ENCODE measurements around the gene PRADC1. TPM values are rescaled to one million over a fixed set of nuclear protein-coding genes. Genes with fewer than 3 reads are reported as not detected.

Gene PRADC1
- total and polyA plus RNA-seq, 5 donors from 2014 or later, result 7.0 to 35.3 (median 32.4) TPM

GRCh38 chr2:73227086-73227485 lies 6.0 kb downstream of the PRADC1 start:
- no peak overlapping the region for H3K27ac ChIP-seq (ENCODE audit: insufficient read depth, low read length, poor library complexity, severe bottlenecking)
- Mint-ChIP-seq H3K4me3 (no peak overlapping the region), H3K27ac (no peak overlapping the region), H3K4me1 (peaks cover 0 to 4% (median 0%) of the 10 kb centered on the region in 4 donors), H3K9me3 (no peaks in the 10 kb centered on the region), H3K36me3 (peaks cover 10% of the 10 kb centered on the region), H3K27me3 (no peaks in the 10 kb centered on the region)
- no peaks in the 10 kb centered on the region for H3K9me3 ChIP-seq (ENCODE audit: control insufficient read depth in 2 of 2, low read length in 2 of 2)
- DNase-seq (no peak), ATAC-seq (ENCODE audit: low read depth in 2 of 2) (no peak)
- H3K36me3 ChIP-seq (ENCODE audit: control insufficient read depth, insufficient read depth, low read length), result peaks cover 22% of the 10 kb centered on the region
- no peaks in the 10 kb centered on the region for H3K27me3 ChIP-seq (ENCODE audit: control insufficient read depth, insufficient read depth, low read length)
- no peaks in the 10 kb centered on the region for H3K4me1 ChIP-seq (ENCODE audit: control insufficient read depth, insufficient read depth, low read length, poor library complexity, severe bottlenecking)
- H3K4me3 ChIP-seq (ENCODE audit: low read depth, low read length), result no peak overlapping the region

DNA sequence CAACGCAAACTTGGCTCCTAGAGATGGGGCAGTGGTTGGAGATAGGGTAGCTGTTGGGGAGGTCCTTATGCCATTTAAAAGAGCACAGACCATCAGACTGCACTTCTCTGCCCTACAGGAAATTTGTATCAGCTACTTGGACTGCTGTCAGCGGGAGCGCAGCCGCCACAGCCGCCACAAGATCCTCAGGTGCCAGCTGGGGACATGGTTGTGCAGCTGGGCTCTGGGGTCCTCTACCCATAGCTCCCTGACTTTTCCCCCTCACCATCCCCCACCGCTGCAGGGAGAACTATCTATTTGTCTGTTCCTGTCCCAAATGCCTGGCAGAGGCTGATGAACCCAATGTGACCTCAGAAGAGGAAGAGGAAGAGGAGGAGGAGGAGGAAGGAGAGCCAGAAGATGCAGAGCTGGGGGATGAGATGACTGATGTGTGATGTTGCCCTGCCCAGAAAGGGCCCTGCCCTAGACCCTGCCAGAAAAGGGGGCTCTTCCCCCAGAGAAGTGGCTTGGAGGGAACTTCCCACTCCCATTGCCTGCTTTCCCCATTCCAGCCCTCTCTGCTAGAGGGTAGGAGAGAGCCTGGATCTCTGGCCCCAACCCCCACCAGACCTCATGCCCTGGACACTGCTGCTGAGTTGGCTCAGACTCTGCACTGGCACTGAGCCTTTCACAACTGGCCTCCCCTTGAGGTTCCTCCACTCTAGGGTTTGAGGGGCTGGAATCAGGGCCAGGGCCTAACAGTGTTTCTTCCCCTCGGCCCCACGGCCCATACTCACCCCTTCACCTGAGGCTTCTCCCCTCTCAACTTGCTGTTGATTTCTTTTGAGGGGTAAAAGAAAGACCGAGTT lies 7.3 kb downstream of the PRADC1 start:
- H3K4me3 Mint-ChIP-seq, result peak overlapping the region in 1 of 4 donors; percentile 84
- Histone ChIP-seq H3K36me3 (ENCODE audit: control insufficient read depth, insufficient read depth, low read length) (peaks cover 36% of the 10 kb centered on the region), H3K27me3 (ENCODE audit: control insufficient read depth, insufficient read depth, low read length) (no peaks in the 10 kb centered on the region), H3K9me3 (ENCODE audit: control insufficient read depth in 2 of 2, low read length in 2 of 2) (no peaks in the 10 kb centered on the region), H3K4me3 (ENCODE audit: low read depth, low read length) (no peak overlapping the region), H3K27ac (ENCODE audit: insufficient read depth, low read length, poor library complexity, severe bottlenecking) (no peak overlapping the region), H3K4me1 (ENCODE audit: control insufficient read depth, insufficient read depth, low read length, poor library complexity, severe bottlenecking) (no peaks in the 10 kb centered on the region)
- DNase-seq (no peak), ATAC-seq (ENCODE audit: low read depth in 2 of 2) (no peak)
- H3K4me1 Mint-ChIP-seq, result peaks cover 0 to 3% (median 0%) of the 10 kb centered on the region in 4 donors
- no peaks in the 10 kb centered on the region for H3K9me3 Mint-ChIP-seq
- H3K27me3 Mint-ChIP-seq, result no peaks in the 10 kb centered on the region
- H3K36me3 Mint-ChIP-seq, result peaks cover 18% of the 10 kb centered on the region
- peak overlapping the region in 1 of 3 donors; percentile 63 for H3K27ac Mint-ChIP-seq

- Histone ChIP-seq H3K4me1 (ENCODE audit: control insufficient read depth, insufficient read depth, low read length, poor library complexity, severe bottlenecking) (no peaks in the 10 kb centered on the region), H3K9me3 (ENCODE audit: control insufficient read depth in 2 of 2, low read length in 2 of 2) (no peaks in the 10 kb centered on the region), H3K36me3 (ENCODE audit: control insufficient read depth, insufficient read depth, low read length) (peaks cover 47% of the 10 kb centered on the region), H3K27me3 (ENCODE audit: control insufficient read depth, insufficient read depth, low read length) (no peaks in the 10 kb centered on the region), H3K4me3 (ENCODE audit: low read depth, low read length) (no peak overlapping the region), H3K27ac (ENCODE audit: insufficient read depth, low read length, poor library complexity, severe bottlenecking) (no peak overlapping the region)
- no peak overlapping the region for H3K4me3 Mint-ChIP-seq
- peaks cover 22% of the 10 kb centered on the region for H3K36me3 Mint-ChIP-seq
- no peaks in the 10 kb centered on the region for H3K9me3 Mint-ChIP-seq
- no peak for DNase-seq
- H3K27me3 Mint-ChIP-seq, result no peaks in the 10 kb centered on the region
- H3K27ac Mint-ChIP-seq, result no peak overlapping the region
- no peak for ATAC-seq (ENCODE audit: low read depth in 2 of 2)
- H3K4me1 Mint-ChIP-seq, result no peaks in the 10 kb centered on the region
Measured at GRCh38 chr2:73223821-73224220, 9.2 kb downstream of the PRADC1 start.

GRCh38 chr2:73218298-73218697 lies 14.7 kb downstream of the PRADC1 start:
- DNase-seq, result no peak
- no peak overlapping the region for H3K27ac Mint-ChIP-seq
- Histone ChIP-seq H3K4me3 (ENCODE audit: low read depth, low read length) (no peak overlapping the region), H3K9me3 (ENCODE audit: control insufficient read depth in 2 of 2, low read length in 2 of 2) (no peaks in the 10 kb centered on the region), H3K4me1 (ENCODE audit: control insufficient read depth, insufficient read depth, low read length, poor library complexity, severe bottlenecking) (peaks cover 11% of the 10 kb centered on the region), H3K36me3 (ENCODE audit: control insufficient read depth, insufficient read depth, low read length) (peaks cover 38% of the 10 kb centered on the region), H3K27me3 (ENCODE audit: control insufficient read depth, insufficient read depth, low read length) (no peaks in the 10 kb centered on the region), H3K27ac (ENCODE audit: insufficient read depth, low read length, poor library complexity, severe bottlenecking) (no peak overlapping the region)
- H3K4me3 Mint-ChIP-seq, result peak overlapping the region in 1 of 4 donors; percentile 9
- no peaks in the 10 kb centered on the region for H3K9me3 Mint-ChIP-seq
- ATAC-seq (ENCODE audit: low read depth in 2 of 2), result no peak
- peaks cover 22% of the 10 kb centered on the region for H3K36me3 Mint-ChIP-seq
- H3K27me3 Mint-ChIP-seq, result no peaks in the 10 kb centered on the region
- H3K4me1 Mint-ChIP-seq, result peaks cover 14 to 33% (median 22%) of the 10 kb centered on the region in 4 donors

DNA sequence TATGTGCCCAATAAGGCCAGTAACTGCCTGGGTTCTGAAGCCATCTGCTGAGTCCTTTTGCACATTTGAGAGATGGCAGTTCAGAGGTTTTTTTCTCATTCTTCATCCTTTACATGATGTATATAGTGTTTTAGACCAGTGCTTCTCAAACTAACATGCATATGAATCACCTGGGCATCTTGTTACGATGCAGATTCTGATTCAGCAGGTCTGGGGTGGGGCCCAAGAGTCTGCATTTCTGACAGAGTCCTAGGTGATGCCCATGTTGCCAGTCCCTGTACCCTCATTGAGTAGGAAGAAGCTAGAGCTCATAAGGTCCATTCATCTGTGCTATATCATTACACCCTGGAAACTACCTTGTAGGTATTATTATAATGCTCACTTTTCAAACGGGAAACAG lies 15.2 kb downstream of the PRADC1 start:
- Histone ChIP-seq H3K36me3 (ENCODE audit: control insufficient read depth, insufficient read depth, low read length) (peaks cover 34% of the 10 kb centered on the region), H3K27ac (ENCODE audit: insufficient read depth, low read length, poor library complexity, severe bottlenecking) (no peak overlapping the region), H3K4me1 (ENCODE audit: control insufficient read depth, insufficient read depth, low read length, poor library complexity, severe bottlenecking) (peaks cover 16% of the 10 kb centered on the region), H3K27me3 (ENCODE audit: control insufficient read depth, insufficient read depth, low read length) (no peaks in the 10 kb centered on the region), H3K9me3 (ENCODE audit: control insufficient read depth in 2 of 2, low read length in 2 of 2) (no peaks in the 10 kb centered on the region), H3K4me3 (ENCODE audit: low read depth, low read length) (no peak overlapping the region)
- H3K36me3 Mint-ChIP-seq, result peaks cover 22% of the 10 kb centered on the region
- ATAC-seq (ENCODE audit: low read depth in 2 of 2) (no peak), DNase-seq (no peak)
- H3K27ac Mint-ChIP-seq, result no peak overlapping the region
- H3K27me3 Mint-ChIP-seq, result no peaks in the 10 kb centered on the region
- peaks cover 16 to 37% (median 23%) of the 10 kb centered on the region in 4 donors for H3K4me1 Mint-ChIP-seq
- peak overlapping the region in 1 of 4 donors; percentile 9 for H3K4me3 Mint-ChIP-seq
- H3K9me3 Mint-ChIP-seq, result no peaks in the 10 kb centered on the region

- H3K27ac Mint-ChIP-seq, result peak overlapping the region in 1 of 3 donors; percentile 32
- H3K4me1 Mint-ChIP-seq, result peaks cover 17 to 43% (median 27%) of the 10 kb centered on the region in 4 donors
- Histone ChIP-seq H3K4me1 (ENCODE audit: control insufficient read depth, insufficient read depth, low read length, poor library complexity, severe bottlenecking) (peaks cover 22% of the 10 kb centered on the region), H3K9me3 (ENCODE audit: control insufficient read depth in 2 of 2, low read length in 2 of 2) (no peaks in the 10 kb centered on the region), H3K36me3 (ENCODE audit: control insufficient read depth, insufficient read depth, low read length) (peaks cover 27% of the 10 kb centered on the region), H3K27ac (ENCODE audit: insufficient read depth, low read length, poor library complexity, severe bottlenecking) (no peak overlapping the region), H3K4me3 (ENCODE audit: low read depth, low read length) (no peak overlapping the region), H3K27me3 (ENCODE audit: control insufficient read depth, insufficient read depth, low read length) (no peaks in the 10 kb centered on the region)
- no peaks in the 10 kb centered on the region for H3K9me3 Mint-ChIP-seq
- no peaks in the 10 kb centered on the region for H3K27me3 Mint-ChIP-seq
- DNase-seq (no peak), ATAC-seq (ENCODE audit: low read depth in 2 of 2) (no peak)
- peaks cover 16% of the 10 kb centered on the region for H3K36me3 Mint-ChIP-seq
- peak overlapping the region in 3 of 4 donors; percentile 41 to 68 (median 44) for H3K4me3 Mint-ChIP-seq
Measured at GRCh38 chr2:73217160-73217559, 15.9 kb downstream of the PRADC1 start.

- H3K36me3 ChIP-seq (ENCODE audit: control insufficient read depth, insufficient read depth, low read length), result peaks cover 8% of the 10 kb centered on the region
- no peak for ATAC-seq (ENCODE audit: low read depth in 2 of 2)
- no peak overlapping the region for H3K27ac ChIP-seq (ENCODE audit: insufficient read depth, low read length, poor library complexity, severe bottlenecking)
- Mint-ChIP-seq H3K27me3 (peaks cover under 1% of the 10 kb centered on the region), H3K4me3 (peak overlapping the region; percentile 89 to 93 (median 92)), H3K27ac (peak overlapping the region; percentile 94 to 97 (median 96)), H3K4me1 (peaks cover 17 to 43% (median 27%) of the 10 kb centered on the region in 4 donors), H3K9me3 (no peaks in the 10 kb centered on the region), H3K36me3 (peaks cover 7% of the 10 kb centered on the region)
- peaks cover 22% of the 10 kb centered on the region for H3K4me1 ChIP-seq (ENCODE audit: control insufficient read depth, insufficient read depth, low read length, poor library complexity, severe bottlenecking)
- H3K4me3 ChIP-seq (ENCODE audit: low read depth, low read length), result no peak overlapping the region
- no peaks in the 10 kb centered on the region for H3K27me3 ChIP-seq (ENCODE audit: control insufficient read depth, insufficient read depth, low read length)
- DNase-seq, result no peak
- no peaks in the 10 kb centered on the region for H3K9me3 ChIP-seq (ENCODE audit: control insufficient read depth in 2 of 2, low read length in 2 of 2)
Measured at GRCh38 chr2:73215254-73215653, 17.8 kb downstream of the PRADC1 start.

Measured in CD4-positive, CD25-positive, alpha-beta regulatory T cell (primary cell).